Measurements from ENCODE around the gene B4GALT2.

The B4GALT2 gene

GRCh38 chr1:43979528-43980254 lies 681 bp downstream of the B4GALT2 start:
- no peak for TF ChIP-seq GATA1 (IDR thresholded peaks at IDR 0.05; ENCODE audit: low read depth, low read length)
- TF ChIP-seq POLR2A (IDR thresholded peaks at IDR 0.05; ENCODE audit: low read length): no peak
- peak; percentile 71 to 75 for DNase-seq

GRCh38 chr1:43980255-43981134 lies 1.5 kb downstream of the B4GALT2 start:
- no peak for TF ChIP-seq GATA1 (IDR thresholded peaks at IDR 0.05; ENCODE audit: low read depth, low read length)
- no peak for TF ChIP-seq POLR2A (IDR thresholded peaks at IDR 0.05; ENCODE audit: low read length)
- no peak for DNase-seq

- TF ChIP-seq GATA1 (IDR thresholded peaks at IDR 0.05; ENCODE audit: low read depth, low read length) (no peak), POLR2A (IDR thresholded peaks at IDR 0.05; ENCODE audit: low read length) (no peak)
Measured at GRCh38 chr1:43981135-43981491, 2.1 kb downstream of the B4GALT2 start.

GRCh38 chr1:43981636-43982035 lies 2.6 kb downstream of the B4GALT2 start:
- TF ChIP-seq GATA1 (IDR thresholded peaks at IDR 0.05; ENCODE audit: low read depth, low read length) (no peak), POLR2A (IDR thresholded peaks at IDR 0.05; ENCODE audit: low read length) (no peak)
- no peak for DNase-seq

More at GRCh38 chr1:43981135-43981491, 2.1 kb downstream of the B4GALT2 start:
- DNase-seq: no peak

GRCh38 chr1:43982241-43982640 lies 3.2 kb downstream of the B4GALT2 start:
- no peak for DNase-seq
- TF ChIP-seq GATA1 (IDR thresholded peaks at IDR 0.05; ENCODE audit: low read depth, low read length) (no peak), POLR2A (IDR thresholded peaks at IDR 0.05; ENCODE audit: low read length) (no peak)

GRCh38 chr1:43982808-43983207 lies 3.8 kb downstream of the B4GALT2 start:
- no peak for TF ChIP-seq POLR2A (IDR thresholded peaks at IDR 0.05; ENCODE audit: low read length)
- TF ChIP-seq GATA1 (IDR thresholded peaks at IDR 0.05; ENCODE audit: low read depth, low read length): no peak
- peak in 1 of 2 experiments; percentile 27 for DNase-seq

GRCh38 chr1:43983253-43983899 lies 4.4 kb downstream of the B4GALT2 start:
- TF ChIP-seq GATA1 (IDR thresholded peaks at IDR 0.05; ENCODE audit: low read depth, low read length): no peak
- TF ChIP-seq POLR2A (IDR thresholded peaks at IDR 0.05; ENCODE audit: low read length): no peak
- no peak for DNase-seq

- no peak for DNase-seq
- no peak for TF ChIP-seq POLR2A (IDR thresholded peaks at IDR 0.05; ENCODE audit: low read length)
- TF ChIP-seq GATA1 (IDR thresholded peaks at IDR 0.05; ENCODE audit: low read depth, low read length): no peak
Measured at GRCh38 chr1:43984855-43985254, 5.8 kb downstream of the B4GALT2 start.

GRCh38 chr1:43985984-43986595 lies 7.1 kb downstream of the B4GALT2 start:
- no peak for TF ChIP-seq GATA1 (IDR thresholded peaks at IDR 0.05; ENCODE audit: low read depth, low read length)
- no peak for TF ChIP-seq POLR2A (IDR thresholded peaks at IDR 0.05; ENCODE audit: low read length)
- no peak for DNase-seq

- no peak for DNase-seq
- TF ChIP-seq POLR2A (IDR thresholded peaks at IDR 0.05; ENCODE audit: low read length) (no peak), GATA1 (IDR thresholded peaks at IDR 0.05; ENCODE audit: low read depth, low read length) (no peak)
Measured at GRCh38 chr1:43986712-43987111, 7.7 kb downstream of the B4GALT2 start.

- TF ChIP-seq POLR2A (IDR thresholded peaks at IDR 0.05; ENCODE audit: low read length) (no peak), GATA1 (IDR thresholded peaks at IDR 0.05; ENCODE audit: low read depth, low read length) (no peak)
- no peak for DNase-seq
Measured at GRCh38 chr1:43987159-43987902, 8.3 kb downstream of the B4GALT2 start.

- no peak for TF ChIP-seq GATA1 (IDR thresholded peaks at IDR 0.05; ENCODE audit: low read depth, low read length)
- DNase-seq: no peak
Measured at GRCh38 chr1:43990271-43991199, 11.5 kb downstream of the B4GALT2 start.
